Keratinocyte (primary cell): ENCODE data around the gene KCNE1. TPM values are rescaled to one million over a fixed set of nuclear protein-coding genes. Genes with fewer than 3 reads are reported as not detected.

Source experiments
- DNase-seq: peaks from one replicate; pipeline ENCODE4 v3.0.0-alpha.2; 2011; ENCODE audit warnings: low read depth, missing footprints, low spot score
- FAIRE-seq: peaks from 2 replicates; lab custom pipeline; 2011; peaks lifted over from hg19 to GRCh38; lab: Jason Lieb, UNC
- H2AFZ ChIP-seq: 2 replicates; pipeline ENCODE4 v1.6.0; 2012; ENCODE audit warnings: low read length, control low read depth, inconsistent platforms; ENCODE audit not compliant: control insufficient read depth
- H3K27ac ChIP-seq: 2 replicates; pipeline ENCODE4 v1.5.1; 2011; ENCODE audit warnings: low read length; ENCODE audit not compliant: control insufficient read depth, insufficient read depth
- H3K27me3 ChIP-seq: 3 replicates; pipeline ENCODE4 v1.6.0; 2011; ENCODE audit warnings: low read length; ENCODE audit not compliant: control insufficient read depth, insufficient read depth; ENCODE audit errors: extremely low read depth
- H3K36me3 ChIP-seq, 2 experiments: 2 replicates in 1 of 2; 3 replicates in 1 of 2; pipeline ENCODE4 v1.5.1; 2011; ENCODE audit warnings: low read length in 2 of 2, mild to moderate bottlenecking in 1 of 2; ENCODE audit not compliant: control insufficient read depth in 2 of 2, insufficient read depth in 2 of 2; ENCODE audit errors: extremely low read depth in 1 of 2
- H3K4me1 ChIP-seq: 3 replicates; pipeline ENCODE4 v1.5.1; 2011; ENCODE audit warnings: low read length; ENCODE audit not compliant: control insufficient read depth, insufficient read depth; ENCODE audit errors: extremely low read depth
- H3K4me2 ChIP-seq: 3 replicates; pipeline ENCODE4 v1.6.0; 2011; ENCODE audit warnings: low read depth, low read length; ENCODE audit not compliant: control insufficient read depth, insufficient read depth; ENCODE audit errors: extremely low read depth
- H3K4me3 ChIP-seq, 3 experiments: fragments of 200-600 bp in 1 of 3; sonication (generic) in 1 of 3; 2 replicates in 2 of 3; 3 replicates in 1 of 3; pipeline ENCODE4 v1.5.1; 2011 to 2016; ENCODE audit warnings: low read length in 3 of 3, mild to moderate bottlenecking in 3 of 3, control low read depth in 2 of 3, inconsistent platforms in 1 of 3, low read depth in 1 of 3, mixed read lengths in 1 of 3, mixed run types in 1 of 3, moderate library complexity in 1 of 3; ENCODE audit not compliant: control insufficient read depth in 2 of 3, insufficient read depth in 2 of 3; ENCODE audit errors: extremely low read depth in 1 of 3
- H3K79me2 ChIP-seq: 2 replicates; pipeline ENCODE4 v1.6.0; 2012; ENCODE audit warnings: low read length; ENCODE audit not compliant: control insufficient read depth, insufficient read depth
- H3K9ac ChIP-seq: 3 replicates; pipeline ENCODE4 v1.6.0; 2011; ENCODE audit warnings: low read length; ENCODE audit not compliant: control insufficient read depth, insufficient read depth; ENCODE audit errors: extremely low read depth
- H3K9me1 ChIP-seq: 3 replicates; pipeline ENCODE4 v1.6.0; 2011; ENCODE audit warnings: low read length; ENCODE audit not compliant: control insufficient read depth, insufficient read depth; ENCODE audit errors: extremely low read depth
- H3K9me3 ChIP-seq: 2 replicates; pipeline ENCODE4 v1.5.1; 2012; ENCODE audit warnings: low read depth, low read length; ENCODE audit not compliant: control insufficient read depth
- H4K20me1 ChIP-seq: 3 replicates; pipeline ENCODE4 v1.6.0; 2011; ENCODE audit warnings: low read length; ENCODE audit not compliant: control insufficient read depth, insufficient read depth; ENCODE audit errors: extremely low read depth
- EZH2 ChIP-seq: IDR thresholded peaks from one replicate; pipeline ENCODE4 v1.6.1; 2012; ENCODE audit warnings: inconsistent platforms, mild to moderate bottlenecking, low read length, moderate library complexity
- dilution Hi-C: fragments of 300-500 bp; cut with MboI; formaldehyde crosslinking; loops from one replicate; pipeline ENCODE4 v1.7.0; 2020; ENCODE audit warnings: low sequenced_read_pairs; ENCODE audit not compliant: extremely low pct_ligation_motif_present
- polyA plus RNA-seq, 5 experiments: library from polyadenylated mRNA; depleted of rRNA in 3 of 5; stranded (reverse) in 3 of 5; stranded (forward) in 1 of 5; unstranded in 1 of 5; fragments of >200 nt; gene quantifications; 1 replicate in 1 of 5; 2 replicates in 3 of 5; 3 replicates in 1 of 5; pipeline versions ENCODE4 v1.2.1 to v1.2.3, GENCODE V29; 2011 to 2012; ENCODE audit warnings: missing spikeins in 2 of 5, low read depth in 1 of 5, low replicate concordance in 1 of 5
- TF ChIP-seq, protein P1 (sequence below), 3 experiments: IDR thresholded peaks in 1 of 3; conservative IDR thresholded peaks in 1 of 3; optimal IDR thresholded peaks in 1 of 3; 2 replicates in 2 of 3; 3 replicates in 1 of 3; pipeline versions ENCODE3 to v1.5.1; 2011; ENCODE audit warnings: low read length in 3 of 3, mild to moderate bottlenecking in 3 of 3, moderate library complexity in 2 of 3, control low read depth in 1 of 3, inconsistent platforms in 1 of 3; ENCODE audit not compliant: insufficient read depth in 2 of 3; ENCODE audit errors: extremely low read depth in 1 of 3

KCNE1 gene
- polyA plus RNA-seq, 1 donor (not counting 4 experiments of a cell fraction or from before 2014, with no cell fraction given), result 0.08 TPM

DNA sequence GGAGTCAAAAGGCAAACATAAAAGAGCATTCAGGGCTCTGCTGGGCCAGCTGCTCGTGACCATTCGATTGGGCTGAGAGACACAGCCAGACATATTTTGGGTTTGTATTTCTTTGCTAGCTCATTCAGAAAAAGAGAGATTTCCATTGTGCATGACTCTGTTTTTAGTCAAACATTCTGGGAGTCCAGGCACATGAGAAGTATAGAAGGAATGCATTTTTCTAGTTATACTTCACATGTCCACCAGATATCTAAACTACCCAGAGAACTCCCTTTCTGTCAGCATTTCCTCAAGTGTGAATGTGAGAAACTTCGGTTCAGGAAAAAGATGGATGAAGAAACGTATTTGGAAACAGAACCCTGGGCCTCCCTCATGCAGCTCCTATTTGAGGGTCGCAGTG lies 6.3 kb upstream of the KCNE1 start:
- TF ChIP-seq, protein P1, sequence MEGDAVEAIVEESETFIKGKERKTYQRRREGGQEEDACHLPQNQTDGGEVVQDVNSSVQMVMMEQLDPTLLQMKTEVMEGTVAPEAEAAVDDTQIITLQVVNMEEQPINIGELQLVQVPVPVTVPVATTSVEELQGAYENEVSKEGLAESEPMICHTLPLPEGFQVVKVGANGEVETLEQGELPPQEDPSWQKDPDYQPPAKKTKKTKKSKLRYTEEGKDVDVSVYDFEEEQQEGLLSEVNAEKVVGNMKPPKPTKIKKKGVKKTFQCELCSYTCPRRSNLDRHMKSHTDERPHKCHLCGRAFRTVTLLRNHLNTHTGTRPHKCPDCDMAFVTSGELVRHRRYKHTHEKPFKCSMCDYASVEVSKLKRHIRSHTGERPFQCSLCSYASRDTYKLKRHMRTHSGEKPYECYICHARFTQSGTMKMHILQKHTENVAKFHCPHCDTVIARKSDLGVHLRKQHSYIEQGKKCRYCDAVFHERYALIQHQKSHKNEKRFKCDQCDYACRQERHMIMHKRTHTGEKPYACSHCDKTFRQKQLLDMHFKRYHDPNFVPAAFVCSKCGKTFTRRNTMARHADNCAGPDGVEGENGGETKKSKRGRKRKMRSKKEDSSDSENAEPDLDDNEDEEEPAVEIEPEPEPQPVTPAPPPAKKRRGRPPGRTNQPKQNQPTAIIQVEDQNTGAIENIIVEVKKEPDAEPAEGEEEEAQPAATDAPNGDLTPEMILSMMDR (optimal IDR thresholded peaks at IDR 0.05 in 1 of 3, IDR thresholded peaks at IDR 0.05 in 1 of 3, conservative IDR thresholded peaks at IDR 0.05 in 1 of 3; ENCODE audit: extremely low read depth in 1 of 3, insufficient read depth in 2 of 3, low read length in 3 of 3), result no peak
- TF ChIP-seq EZH2, result no peak
- Histone ChIP-seq H3K36me3 (peaks cover 7 to 11% of the 10 kb centered on the region in 2 experiments), H3K4me2 (no peak overlapping the region), H3K9me1 (no peaks in the 10 kb centered on the region), H3K27me3 (no peaks in the 10 kb centered on the region), H3K9ac (no peak overlapping the region), H3K79me2 (no peaks in the 10 kb centered on the region), H2AFZ (no peak overlapping the region), H4K20me1 (no peaks in the 10 kb centered on the region), H3K4me3 (no peak overlapping the region), H3K9me3 (no peaks in the 10 kb centered on the region), H3K4me1 (no peaks in the 10 kb centered on the region), H3K27ac (no peak overlapping the region)
- DNase-seq, result no peak
- FAIRE-seq, result no peak
- dilution Hi-C loops, result no loop called here

DNA sequence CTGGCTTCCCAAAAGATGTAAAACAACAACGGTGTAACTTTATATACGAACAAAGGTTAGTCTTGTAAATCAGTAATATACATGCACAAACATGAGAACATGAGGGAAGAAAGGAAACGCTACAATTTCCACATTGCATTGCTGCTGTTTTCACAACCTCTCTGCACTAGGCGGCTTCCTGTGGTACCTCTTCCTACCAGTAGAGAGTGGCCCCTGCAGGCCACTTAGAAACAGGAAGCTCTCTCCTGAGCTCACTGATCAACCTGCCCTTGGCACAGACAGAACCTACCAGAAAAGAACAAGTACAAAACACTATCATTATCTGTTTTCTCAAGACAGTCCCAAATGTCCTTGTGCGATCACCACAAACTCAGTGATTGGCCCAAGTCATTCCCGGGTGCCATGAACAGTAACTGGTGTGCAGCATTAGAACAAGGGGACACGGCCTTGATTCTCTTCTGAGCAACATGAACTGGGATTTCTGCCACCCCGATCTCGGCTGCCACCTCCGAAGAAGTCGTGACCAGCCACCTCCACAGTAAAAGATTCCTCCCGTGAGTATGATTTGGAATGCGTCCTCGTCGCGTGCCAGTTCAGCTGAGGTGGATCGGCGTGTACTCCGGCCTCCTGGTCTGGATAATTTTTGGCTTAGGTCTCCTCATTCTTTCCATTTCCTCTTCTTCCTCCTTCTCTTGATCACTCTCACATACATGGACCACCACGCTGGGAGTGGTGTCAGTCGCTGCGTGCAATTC lies 5.7 kb upstream of the KCNE1 start:
- TF ChIP-seq EZH2, result no peak
- TF ChIP-seq, protein P1 (optimal IDR thresholded peaks at IDR 0.05 in 1 of 3, IDR thresholded peaks at IDR 0.05 in 1 of 3, conservative IDR thresholded peaks at IDR 0.05 in 1 of 3; ENCODE audit: extremely low read depth in 1 of 3, insufficient read depth in 2 of 3, low read length in 3 of 3), result peak; percentile 16 to 30 (median 28)
- Histone ChIP-seq H3K27ac (no peak overlapping the region), H3K4me2 (no peak overlapping the region), H4K20me1 (no peaks in the 10 kb centered on the region), H2AFZ (no peak overlapping the region), H3K9me3 (no peaks in the 10 kb centered on the region), H3K27me3 (no peaks in the 10 kb centered on the region), H3K9ac (no peak overlapping the region), H3K9me1 (no peaks in the 10 kb centered on the region), H3K79me2 (no peaks in the 10 kb centered on the region), H3K36me3 (peaks cover 7 to 8% of the 10 kb centered on the region in 2 experiments), H3K4me3 (no peak overlapping the region), H3K4me1 (no peaks in the 10 kb centered on the region)
- no peak for DNase-seq
- FAIRE-seq, result no peak
- dilution Hi-C loops, result no loop called here
